Measurements from ENCODE around the gene FARS2.

- no peak for TF ChIP-seq EZH2 (IDR thresholded peaks at IDR 0.05; ENCODE audit: low read length, missing control alignments)
- TF ChIP-seq CTCF (conservative IDR thresholded peaks at IDR 0.05 in 1 of 2, IDR thresholded peaks at IDR 0.05 in 1 of 2; ENCODE audit: low read depth in 1 of 2, low read length in 2 of 2): no peak
These were observed 292.9 kb downstream of the FARS2 start for GRCh38 chr6:5554226-5554625.

Data from fibroblast of lung (primary cell).